Natural killer cell (primary cell): ENCODE measurements around the gene TUBG1. TPM values are rescaled to one million over a fixed set of nuclear protein-coding genes. Genes with fewer than 3 reads are reported as not detected.

Experiments
- ATAC-seq, 3 donors: fragments of 150-1000 bp in 2 of 3; fragments of 200-7000 bp in 1 of 3; cut with Tn5 transposase; 1 replicate in 1 of 3; 2 replicates in 2 of 3; pipeline ENCODE4 v1.10.0; 2021; ENCODE audit warnings: mild to moderate bottlenecking in 2 of 3, moderate library complexity in 2 of 3
- DNase-seq, 2 donors: peaks; one replicate each; pipeline versions ENCODE4 v3.0.0 to v3.0.0-alpha.2; 2013 to 2021; ENCODE audit warnings: mixed read lengths in 1 of 2
- H3K27ac ChIP-seq: one replicate; pipeline ENCODE4 v1.5.1; 2013; ENCODE audit warnings: mild to moderate bottlenecking, low read length
- H3K27me3 ChIP-seq: one replicate; pipeline ENCODE4 v1.6.1; 2013; ENCODE audit warnings: low read length; ENCODE audit not compliant: control insufficient read depth, insufficient read depth
- H3K36me3 ChIP-seq: one replicate; pipeline ENCODE4 v1.6.1; 2013; ENCODE audit warnings: low read length; ENCODE audit not compliant: control insufficient read depth, insufficient read depth
- H3K4me1 ChIP-seq: one replicate; pipeline ENCODE4 v1.6.1; 2013; ENCODE audit warnings: low read length; ENCODE audit not compliant: control insufficient read depth, insufficient read depth
- H3K4me3 ChIP-seq: one replicate; pipeline ENCODE4 v1.5.1; 2013; ENCODE audit warnings: low read length
- H3K9me3 ChIP-seq: one replicate; pipeline ENCODE4 v1.6.1; 2013; ENCODE audit warnings: low read length; ENCODE audit not compliant: control insufficient read depth, insufficient read depth
- H3K27ac Mint-ChIP-seq, 2 donors: one replicate each; pipeline ENCODE4 v1.8.0; 2022; ENCODE audit warnings: mild to moderate bottlenecking in 2 of 2, mixed read lengths in 2 of 2, moderate library complexity in 1 of 2
- H3K27me3 Mint-ChIP-seq, 2 donors: one replicate each; pipeline ENCODE4 v1.8.0; 2022; ENCODE audit warnings: low read depth in 2 of 2, mixed read lengths in 2 of 2
- H3K36me3 Mint-ChIP-seq: one replicate; pipeline ENCODE4 v1.8.0; 2022; ENCODE audit warnings: mixed read lengths
- H3K4me1 Mint-ChIP-seq, 2 donors: one replicate each; pipeline ENCODE4 v1.8.0; 2022; ENCODE audit warnings: mixed read lengths in 2 of 2
- H3K4me3 Mint-ChIP-seq: one replicate; pipeline ENCODE4 v1.8.0; 2022; ENCODE audit warnings: mild to moderate bottlenecking, moderate library complexity, mixed read lengths
- H3K9me3 Mint-ChIP-seq, 2 donors: one replicate each; pipeline ENCODE4 v1.8.0; 2022; ENCODE audit warnings: mixed read lengths in 2 of 2
- WGBS: methylation state at CpG from one replicate; pipeline ENCODE4 v1.1.7; 2013; ENCODE audit warnings: missing lambda C conversion rate; ENCODE audit not compliant: insufficient coverage; 5-methylcytosine and 5-hydroxymethylcytosine counted together
- intact Hi-C: fragments of 100-400 bp; cut with micrococcal nuclease; formaldehyde crosslinking; loops from one replicate; pipeline ENCODE4 v1.14.2; 2022
- total RNA-seq, 4 donors: library from RNA; stranded (reverse); fragments of 120-200 nt in 1 of 4; gene quantifications; one replicate each; pipeline versions ENCODE4 v1.2.3 to v1.2.4, GENCODE V29; 2013 to 2022
- TF ChIP-seq, protein P1 (sequence below): fragments of 200-600 bp; IDR thresholded peaks from one replicate; pipeline ENCODE4 v1.8.0; 2022; ENCODE audit warnings: antibody characterized with exemption

Gene TUBG1
- total RNA-seq, 3 donors from 2014 or later (not counting 1 experiment from before 2014, with no cell fraction given): 9.7 to 16.5 (median 13.0) TPM

DNA sequence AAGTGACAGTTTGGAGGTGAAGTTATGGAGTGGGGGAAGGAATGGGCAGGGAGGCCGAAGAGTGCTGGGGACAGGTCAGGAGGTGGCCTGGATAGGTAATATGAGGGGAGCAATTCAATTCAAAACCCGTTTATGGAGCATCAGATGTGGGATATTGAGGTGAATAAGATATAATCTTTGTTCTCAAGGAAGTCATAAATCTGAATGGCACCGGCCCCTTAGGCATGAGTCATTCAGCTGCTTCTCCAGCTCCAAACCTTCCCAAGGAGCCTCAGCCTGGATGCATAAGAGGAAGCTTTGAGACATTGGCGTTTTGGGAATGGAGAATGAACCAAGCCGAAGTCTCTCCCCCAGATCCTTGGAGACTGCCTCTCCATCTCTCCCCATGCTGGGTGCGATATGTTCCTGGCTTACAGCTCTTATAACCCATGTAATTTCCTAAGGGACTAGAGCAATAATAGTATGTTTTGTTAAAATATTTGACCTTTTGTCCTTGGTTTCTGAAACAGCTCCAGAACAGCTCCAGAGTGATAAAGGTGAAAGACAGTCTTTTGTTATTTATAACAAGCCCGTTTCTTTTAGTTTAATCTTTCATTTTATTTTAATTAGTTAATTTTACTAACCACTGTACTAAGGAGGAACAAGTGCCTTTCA is 51.3 kb downstream of the TUBG1 start:
- intact Hi-C loops: no loop called here
- H3K4me1 ChIP-seq: peaks cover 14% of the 10 kb centered on the region
- DNase-seq (no peak), ATAC-seq (no peak)
- no peak overlapping the region for H3K27ac Mint-ChIP-seq
- no peaks in the 10 kb centered on the region for H3K36me3 ChIP-seq
- WGBS: 64% methylated on average over 5 of the region's 7 CpGs
- no peak overlapping the region for H3K4me3 ChIP-seq
- no peak overlapping the region for H3K27ac ChIP-seq
- peak overlapping the region; percentile 52 for H3K4me3 Mint-ChIP-seq
- H3K27me3 Mint-ChIP-seq: peaks cover under 1 to 5% of the 10 kb centered on the region in 2 donors
- H3K36me3 Mint-ChIP-seq: no peaks in the 10 kb centered on the region
- H3K27me3 ChIP-seq: no peaks in the 10 kb centered on the region
- no peaks in the 10 kb centered on the region for H3K9me3 Mint-ChIP-seq
- peaks cover 11 to 15% of the 10 kb centered on the region in 2 donors for H3K4me1 Mint-ChIP-seq
- TF ChIP-seq, protein P1, sequence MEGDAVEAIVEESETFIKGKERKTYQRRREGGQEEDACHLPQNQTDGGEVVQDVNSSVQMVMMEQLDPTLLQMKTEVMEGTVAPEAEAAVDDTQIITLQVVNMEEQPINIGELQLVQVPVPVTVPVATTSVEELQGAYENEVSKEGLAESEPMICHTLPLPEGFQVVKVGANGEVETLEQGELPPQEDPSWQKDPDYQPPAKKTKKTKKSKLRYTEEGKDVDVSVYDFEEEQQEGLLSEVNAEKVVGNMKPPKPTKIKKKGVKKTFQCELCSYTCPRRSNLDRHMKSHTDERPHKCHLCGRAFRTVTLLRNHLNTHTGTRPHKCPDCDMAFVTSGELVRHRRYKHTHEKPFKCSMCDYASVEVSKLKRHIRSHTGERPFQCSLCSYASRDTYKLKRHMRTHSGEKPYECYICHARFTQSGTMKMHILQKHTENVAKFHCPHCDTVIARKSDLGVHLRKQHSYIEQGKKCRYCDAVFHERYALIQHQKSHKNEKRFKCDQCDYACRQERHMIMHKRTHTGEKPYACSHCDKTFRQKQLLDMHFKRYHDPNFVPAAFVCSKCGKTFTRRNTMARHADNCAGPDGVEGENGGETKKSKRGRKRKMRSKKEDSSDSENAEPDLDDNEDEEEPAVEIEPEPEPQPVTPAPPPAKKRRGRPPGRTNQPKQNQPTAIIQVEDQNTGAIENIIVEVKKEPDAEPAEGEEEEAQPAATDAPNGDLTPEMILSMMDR: no peak
- H3K9me3 ChIP-seq: no peaks in the 10 kb centered on the region

Other genes with a start within 250 kb of the TUBG1 start
- 100 to 1,000 TPM; 190 to 246 (median 206) TPM for gene STAT3, start 221.2 kb upstream of the TUBG1 start, total RNA-seq
- under 1 TPM in 2 of 3 donors, not detected in 1; 0.11 to 0.20 TPM for gene CAVIN1, start 186.4 kb upstream of the TUBG1 start, total RNA-seq
- 10 to 100 TPM in 1 of 3 donors, 1 to 10 TPM in 2; 4.8 to 33.5 (median 7.5) TPM for gene ATP6V0A1, start 150.8 kb upstream of the TUBG1 start, total RNA-seq
- 10 to 100 TPM; 34.8 to 44.3 (median 36.4) TPM for gene NAGLU, start 73.4 kb upstream of the TUBG1 start, total RNA-seq
- 1 to 10 TPM in 2 of 3 donors, under 1 TPM in 1; 0.68 to 1.6 (median 1.2) TPM for gene HSD17B1, start 56.8 kb upstream of the TUBG1 start, total RNA-seq
- gene COASY, start 47.5 kb upstream of the TUBG1 start, total RNA-seq: 10 to 100 TPM; 61.1 to 67.8 (median 62.3) TPM
- gene MLX, start 42.6 kb upstream of the TUBG1 start, total RNA-seq: 10 to 100 TPM; 38.9 to 58.2 (median 42.6) TPM
- gene PSMC3IP, start 32.0 kb upstream of the TUBG1 start, total RNA-seq: 1 to 10 TPM; 5.0 to 6.2 (median 5.7) TPM
- gene RETREG3, start 309 bp upstream of the TUBG1 start, total RNA-seq: 100 to 1,000 TPM in 2 of 3 donors, 10 to 100 TPM in 1; 76.0 to 114 (median 101) TPM
- gene TUBG2, start 49.6 kb downstream of the TUBG1 start, total RNA-seq: 10 to 100 TPM in 1 of 3 donors, 1 to 10 TPM in 2; 7.8 to 14.2 (median 9.6) TPM
- 1 to 10 TPM in 1 of 3 donors, under 1 TPM in 2; 0.14 to 1.8 (median 0.26) TPM for gene PLEKHH3, start 67.3 kb downstream of the TUBG1 start, total RNA-seq
- gene CCR10, start 72.2 kb downstream of the TUBG1 start, total RNA-seq: 1 to 10 TPM; 1.2 to 2.6 (median 1.2) TPM
- gene CNTNAP1, start 72.8 kb downstream of the TUBG1 start, total RNA-seq: under 1 TPM; 0.33 to 0.85 (median 0.39) TPM
- 10 to 100 TPM; 68.8 to 92.7 (median 74.1) TPM for gene EZH1, start 135.4 kb downstream of the TUBG1 start, total RNA-seq
- gene RAMP2, start 151.5 kb downstream of the TUBG1 start, total RNA-seq: not detected
- 10 to 100 TPM; 39.9 to 46.4 (median 41.5) TPM for gene VPS25, start 163.8 kb downstream of the TUBG1 start, total RNA-seq
- under 1 TPM in 2 of 3 donors, not detected in 1; 0.09 to 0.13 TPM for gene WNK4, start 170.9 kb downstream of the TUBG1 start, total RNA-seq
- 10 to 100 TPM; 12.9 to 19.3 (median 13.1) TPM for gene COA3, start 189.0 kb downstream of the TUBG1 start, total RNA-seq
- gene CNTD1, start 189.2 kb downstream of the TUBG1 start, total RNA-seq: not detected
- gene BECN1, start 214.6 kb downstream of the TUBG1 start, total RNA-seq: 100 to 1,000 TPM; 148 to 164 (median 150) TPM
- 10 to 100 TPM; 82.8 to 92.5 (median 90.6) TPM for gene PSME3, start 223.7 kb downstream of the TUBG1 start, total RNA-seq
- 1 to 10 TPM; 3.0 to 3.9 (median 3.5) TPM for gene AOC2, start 234.9 kb downstream of the TUBG1 start, total RNA-seq
- gene AOC3, start 241.5 kb downstream of the TUBG1 start, total RNA-seq: 1 to 10 TPM in 1 of 3 donors, under 1 TPM in 2; 0.52 to 1.0 (median 0.73) TPM